Liver (tissue), 9 donors: ENCODE data around the gene SH3RF3. TPM values are rescaled to one million over a fixed set of nuclear protein-coding genes. Genes with fewer than 3 reads are reported as not detected.

Source experiments
- DNase-seq: peaks from one replicate; pipeline ENCODE4 v3.0.0-alpha.2; 2017; ENCODE audit warnings: low spot score
- H3K27ac ChIP-seq, 2 donors: one replicate each; pipeline ENCODE4 v1.7.0; 2013; ENCODE audit warnings: inconsistent platforms in 2 of 2, low read length in 2 of 2, control low read depth in 1 of 2, low read depth in 1 of 2, mild to moderate bottlenecking in 1 of 2
- H3K27me3 ChIP-seq, 4 donors: one replicate each; pipeline versions ENCODE4 v1.6.1 to v1.7.0; 2013; ENCODE audit warnings: low read length in 3 of 4, inconsistent platforms in 1 of 4, mild to moderate bottlenecking in 1 of 4, moderate library complexity in 1 of 4; ENCODE audit not compliant: control insufficient read depth in 4 of 4, insufficient read depth in 4 of 4
- H3K36me3 ChIP-seq, 4 donors: one replicate each; pipeline versions ENCODE4 v1.6.1 to v1.7.0; 2013; ENCODE audit warnings: low read length in 3 of 4, mild to moderate bottlenecking in 3 of 4, low read depth in 1 of 4, moderate library complexity in 1 of 4; ENCODE audit not compliant: control insufficient read depth in 4 of 4, insufficient read depth in 3 of 4
- H3K4me1 ChIP-seq, 4 donors: one replicate each; pipeline versions ENCODE4 v1.6.1 to v1.7.0; 2013; ENCODE audit warnings: low read length in 3 of 4, mild to moderate bottlenecking in 3 of 4, moderate library complexity in 1 of 4; ENCODE audit not compliant: control insufficient read depth in 4 of 4, insufficient read depth in 4 of 4
- H3K4me3 ChIP-seq, 3 donors: one replicate each; pipeline versions ENCODE4 v1.6.1 to v1.7.0; 2013; ENCODE audit warnings: low read length in 3 of 3, control low read depth in 1 of 3, low read depth in 1 of 3, mild to moderate bottlenecking in 1 of 3
- H3K9ac ChIP-seq, 2 donors: one replicate each; pipeline ENCODE4 v1.7.0; 2013; ENCODE audit warnings: low read length in 2 of 2, mild to moderate bottlenecking in 2 of 2, moderate library complexity in 2 of 2, control low read depth in 1 of 2, low read depth in 1 of 2
- H3K9me3 ChIP-seq, 4 donors: one replicate each; pipeline versions ENCODE4 v1.6.1 to v1.7.0; 2013; ENCODE audit warnings: low read length in 3 of 4; ENCODE audit not compliant: control insufficient read depth in 4 of 4
- ATF3 ChIP-seq: IDR thresholded peaks from 2 replicates; pipeline ENCODE4 v1.6.1; 2016; ENCODE audit warnings: antibody characterized with exemption
- CTCF ChIP-seq: fragments of 150-350 bp; IDR thresholded peaks from 2 replicates; pipeline ENCODE4 v1.5.1; 2017; ENCODE audit warnings: improper control_type of control experiment, low read depth, low read length; ENCODE audit not compliant: missing input control
- EGR1 ChIP-seq, 2 donors: IDR thresholded peaks; 2 replicates each; pipeline ENCODE4 v1.6.1; 2016 to 2018; ENCODE audit warnings: antibody characterized with exemption in 2 of 2, low read depth in 2 of 2
- FOXA1 ChIP-seq: IDR thresholded peaks from 2 replicates; pipeline ENCODE4 v1.6.1; 2016; ENCODE audit warnings: antibody characterized with exemption
- FOXA2 ChIP-seq: IDR thresholded peaks from 2 replicates; pipeline ENCODE4 v1.6.1; 2016; ENCODE audit warnings: antibody characterized with exemption
- GABPA ChIP-seq, 2 donors: IDR thresholded peaks in 1 of 2; conservative IDR thresholded peaks in 1 of 2; 2 replicates each; pipeline ENCODE4 v1.6.1; 2016; ENCODE audit warnings: antibody characterized with exemption in 2 of 2, mild to moderate bottlenecking in 1 of 2, moderate library complexity in 1 of 2
- HNF4A ChIP-seq, 2 donors: conservative IDR thresholded peaks; 2 replicates each; pipeline ENCODE4 v1.6.1; 2016; ENCODE audit warnings: antibody characterized with exemption in 2 of 2, mild to moderate bottlenecking in 2 of 2
- JUND ChIP-seq, 2 donors: IDR thresholded peaks; 2 replicates each; pipeline ENCODE4 v1.6.1; 2016; ENCODE audit warnings: antibody characterized with exemption in 2 of 2
- MAX ChIP-seq: IDR thresholded peaks from 2 replicates; pipeline ENCODE4 v1.6.1; 2016; ENCODE audit warnings: antibody characterized with exemption
- NR2F2 ChIP-seq: IDR thresholded peaks from 2 replicates; pipeline ENCODE4 v1.6.1; 2016; ENCODE audit warnings: antibody characterized with exemption
- RAD21 ChIP-seq, 2 donors: IDR thresholded peaks; 2 replicates each; pipeline ENCODE4 v1.6.1; 2016; ENCODE audit warnings: antibody characterized with exemption in 2 of 2, mild to moderate bottlenecking in 2 of 2
- REST ChIP-seq: IDR thresholded peaks from 2 replicates; pipeline ENCODE4 v1.6.1; 2016; ENCODE audit warnings: antibody characterized with exemption, mild to moderate bottlenecking
- RXRA ChIP-seq, 2 donors: IDR thresholded peaks; 2 replicates each; pipeline ENCODE4 v1.6.1; 2017 to 2018; ENCODE audit warnings: antibody characterized with exemption in 2 of 2, mild to moderate bottlenecking in 1 of 2
- SP1 ChIP-seq: IDR thresholded peaks from 2 replicates; pipeline ENCODE4 v1.6.1; 2018; ENCODE audit warnings: antibody characterized with exemption, mild to moderate bottlenecking
- TAF1 ChIP-seq: conservative IDR thresholded peaks from 2 replicates; pipeline ENCODE4 v1.6.1; 2016; ENCODE audit warnings: antibody characterized with exemption, mild to moderate bottlenecking
- YY1 ChIP-seq: IDR thresholded peaks from 2 replicates; pipeline ENCODE4 v1.6.1; 2016; ENCODE audit warnings: antibody characterized with exemption, mild to moderate bottlenecking
- ZBTB33 ChIP-seq: IDR thresholded peaks from 2 replicates; pipeline ENCODE4 v1.6.1; 2016; ENCODE audit warnings: antibody characterized with exemption
- WGBS: extraction: QIAGEN DNeasy Blood & Tissue Kit; methylation state at CpG from one replicate; pipeline ENCODE4 v1.1.7; 2013; 5-methylcytosine and 5-hydroxymethylcytosine counted together
- polyA plus RNA-seq, 2 donors: library from polyadenylated mRNA; stranded (reverse) in 1 of 2; unstranded in 1 of 2; fragments of 200-250 nt in 1 of 2; fragments of >200 nt in 1 of 2; fragmentation: Nextera tagmentation in 1 of 2; extraction: Ambion mirVana in 1 of 2; gene quantifications; one replicate each; pipeline versions ENCODE4 v1.2.1 to v1.2.3, GENCODE V29; 2013 to 2015
- total RNA-seq, 2 donors: library from RNA; depleted of rRNA; stranded (reverse); fragments of >200 nt; gene quantifications; one replicate each; pipeline ENCODE4 v1.2.3, GENCODE V29; 2014
- donor health status: healthy.
- donor health status: healthy.
- donor health status: healthy.
- donor health status: healthy.
- donor health status: healthy.

Gene SH3RF3
- total and polyA plus RNA-seq, 4 donors, result 0.11 to 1.0 (median 0.54) TPM

- DNase-seq, result no peak
- TF ChIP-seq SP1 (no peak), MAX (no peak), FOXA2 (no peak), RAD21 (IDR thresholded peaks at IDR 0.05) (no peak), GABPA (IDR thresholded peaks at IDR 0.05 in 1 of 2, conservative IDR thresholded peaks at IDR 0.05 in 1 of 2) (no peak), JUND (IDR thresholded peaks at IDR 0.05) (no peak), RXRA (IDR thresholded peaks at IDR 0.05) (no peak), CTCF (no peak), EGR1 (IDR thresholded peaks at IDR 0.05; ENCODE audit: low read depth in 2 of 2) (no peak), NR2F2 (no peak)
- H3K27ac ChIP-seq, result no peak overlapping the region
- no peak overlapping the region for H3K4me3 ChIP-seq
- WGBS, result 86% methylated on average over 7 of the region's 7 CpGs
- H3K9ac ChIP-seq, result no peak overlapping the region
- no peaks in the 10 kb centered on the region for H3K9me3 ChIP-seq
- H3K36me3 ChIP-seq, result no peaks in the 10 kb centered on the region
- H3K4me1 ChIP-seq, result no peaks in the 10 kb centered on the region
- H3K27me3 ChIP-seq, result no peaks in the 10 kb centered on the region
These were observed 103.1 kb downstream of the SH3RF3 start for GRCh38 chr2:109231996-109232705.

GRCh38 chr2:109232909-109233308 lies 103.9 kb downstream of the SH3RF3 start:
- no peak for DNase-seq
- H3K4me1 ChIP-seq, result no peaks in the 10 kb centered on the region
- H3K27ac ChIP-seq, result no peak overlapping the region
- TF ChIP-seq TAF1, result no peak
- TF ChIP-seq GABPA (IDR thresholded peaks at IDR 0.05 in 1 of 2, conservative IDR thresholded peaks at IDR 0.05 in 1 of 2), result no peak
- TF ChIP-seq NR2F2, result no peak
- 95% methylated on average over 4 of the region's 4 CpGs for WGBS
- no peaks in the 10 kb centered on the region for H3K9me3 ChIP-seq
- no peak overlapping the region for H3K4me3 ChIP-seq
- no peaks in the 10 kb centered on the region for H3K36me3 ChIP-seq
- H3K9ac ChIP-seq, result no peak overlapping the region
- no peaks in the 10 kb centered on the region for H3K27me3 ChIP-seq

- no peaks in the 10 kb centered on the region for H3K36me3 ChIP-seq
- H3K9ac ChIP-seq, result no peak overlapping the region
- WGBS, result 92% methylated on average over 4 of the region's 4 CpGs
- no peak overlapping the region for H3K27ac ChIP-seq
- no peaks in the 10 kb centered on the region for H3K27me3 ChIP-seq
- H3K4me1 ChIP-seq, result no peaks in the 10 kb centered on the region
- no peak for DNase-seq
- no peak overlapping the region for H3K4me3 ChIP-seq
- H3K9me3 ChIP-seq, result no peaks in the 10 kb centered on the region
- TF ChIP-seq EGR1 (IDR thresholded peaks at IDR 0.05; ENCODE audit: low read depth in 2 of 2), result no peak
- no peak for TF ChIP-seq RAD21 (IDR thresholded peaks at IDR 0.05)
- no peak for TF ChIP-seq GABPA (IDR thresholded peaks at IDR 0.05 in 1 of 2, conservative IDR thresholded peaks at IDR 0.05 in 1 of 2)
- TF ChIP-seq ZBTB33, result no peak
- no peak for TF ChIP-seq FOXA1
- TF ChIP-seq FOXA2, result no peak
- TF ChIP-seq REST, result no peak
- no peak for TF ChIP-seq SP1
- no peak for TF ChIP-seq CTCF
- TF ChIP-seq ATF3, result no peak
- TF ChIP-seq YY1, result no peak
- no peak for TF ChIP-seq HNF4A (conservative IDR thresholded peaks at IDR 0.05)
- no peak for TF ChIP-seq RXRA (IDR thresholded peaks at IDR 0.05)
These were observed 104.6 kb downstream of the SH3RF3 start for GRCh38 chr2:109233643-109234042.
